IPS DF 4.7 (cell line): Measurements from ENCODE around the gene LGALSL.
"Not testable (repeated sequence)": the region's sequence is repeated elsewhere in the genome, so short reads cannot be mapped to it uniquely, and the experiment has no call there.

Experiments used
- DNase-seq: peaks from one replicate; pipeline ENCODE4 v3.0.0-alpha.2; 2013; ENCODE audit warnings: low spot score; ENCODE audit errors: extremely low read depth

LGALSL gene

DNA sequence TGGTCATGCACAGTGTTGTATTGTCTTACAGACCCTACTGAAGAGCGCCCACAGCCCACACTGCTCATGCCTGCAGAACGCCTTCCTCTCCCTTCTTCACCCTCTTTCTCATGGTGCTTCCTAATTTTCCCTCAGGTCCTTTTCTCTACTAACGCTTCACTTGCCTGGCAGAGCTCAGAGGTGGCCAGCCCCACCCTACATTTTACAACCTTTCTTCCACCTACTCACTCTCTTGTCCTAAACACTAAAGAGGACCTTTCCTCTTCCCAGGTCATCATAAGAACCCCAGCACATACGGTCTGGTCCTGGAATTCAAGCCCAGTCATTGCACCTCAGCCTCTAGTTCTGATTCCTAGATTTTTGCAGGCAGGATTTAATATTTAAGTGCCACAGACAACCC, 11.7 kb upstream of the LGALSL start:
- no peak for DNase-seq

DNA sequence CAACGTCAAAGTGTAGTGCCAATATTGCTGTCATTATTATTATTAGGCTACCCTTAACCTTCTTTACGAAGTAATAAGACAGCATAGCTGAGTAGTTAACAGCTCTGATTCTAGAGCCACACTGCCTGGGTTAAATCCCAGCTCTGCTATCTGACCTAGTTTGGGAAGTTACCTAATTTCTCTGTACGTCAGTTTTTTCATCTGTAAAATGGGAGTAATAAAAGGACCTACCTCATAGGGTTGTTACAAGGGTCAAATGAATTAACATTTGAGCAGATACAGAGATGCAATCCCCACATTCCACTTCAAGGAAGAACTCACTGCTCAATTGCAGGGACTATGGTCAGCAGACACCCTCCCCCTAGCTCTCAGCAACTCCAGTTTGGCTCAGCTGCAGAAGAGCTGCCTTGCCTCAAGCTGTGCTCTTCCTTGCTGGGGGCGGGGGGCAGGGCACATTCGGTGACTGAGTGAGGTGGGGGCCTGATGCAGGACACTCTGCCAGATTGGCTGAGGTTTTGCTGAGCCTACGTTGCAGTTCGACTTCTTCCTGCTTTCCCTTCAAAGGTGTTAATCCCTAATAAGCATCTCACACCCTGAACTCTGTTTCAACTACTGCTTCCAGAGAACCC, 11.0 kb upstream of the LGALSL start:
- DNase-seq = no peak

GRCh38 chr2:64445970-64446369, 8.0 kb upstream of the LGALSL start:
- DNase-seq = not testable (repeated sequence)

GRCh38 chr2:64447317-64448040, 6.5 kb upstream of the LGALSL start:
- no peak for DNase-seq

DNA sequence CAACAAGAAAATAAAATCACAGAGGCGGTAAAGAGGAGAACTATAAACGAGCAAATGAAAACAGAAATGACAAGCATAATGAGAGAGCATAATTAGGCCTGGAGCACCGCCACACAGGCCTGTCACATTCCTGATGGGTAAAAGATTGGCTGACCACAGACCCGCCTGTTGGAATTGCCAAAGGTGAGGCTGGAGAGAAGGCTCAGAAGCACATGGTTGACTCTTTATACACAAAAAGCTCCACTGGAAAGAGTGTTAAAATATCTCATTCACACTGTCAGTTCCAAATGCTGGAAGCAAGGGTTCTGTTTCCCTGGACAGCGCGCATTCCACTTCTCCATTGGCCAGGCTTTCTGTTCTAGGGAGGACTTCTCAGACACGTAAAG, 5.9 kb upstream of the LGALSL start:
- DNase-seq = no peak

DNA sequence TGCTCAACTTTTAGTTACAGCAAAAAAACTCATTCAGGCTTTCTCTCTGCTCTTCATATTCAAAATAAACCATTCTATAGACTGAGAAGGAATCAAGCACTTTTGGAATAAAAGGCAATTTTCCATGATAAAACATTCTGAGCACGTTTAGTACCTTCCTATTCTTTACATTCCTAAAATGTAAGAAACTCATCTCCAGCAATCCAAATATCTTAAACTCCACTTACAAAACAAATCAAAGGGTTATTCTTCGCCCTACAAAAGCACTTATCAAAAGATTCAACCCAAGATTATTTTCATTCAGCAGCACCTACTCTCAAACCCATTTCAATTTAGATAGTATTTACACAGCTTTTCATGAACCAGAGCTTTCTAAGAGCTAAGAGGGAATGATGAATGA, 2.9 kb upstream of the LGALSL start:
- no peak for DNase-seq

- no peak for DNase-seq
Observed at GRCh38 chr2:64454386-64455332, 697 bp downstream of the LGALSL start.

GRCh38 chr2:64455545-64455944, 1.6 kb downstream of the LGALSL start:
- DNase-seq = no peak

DNA sequence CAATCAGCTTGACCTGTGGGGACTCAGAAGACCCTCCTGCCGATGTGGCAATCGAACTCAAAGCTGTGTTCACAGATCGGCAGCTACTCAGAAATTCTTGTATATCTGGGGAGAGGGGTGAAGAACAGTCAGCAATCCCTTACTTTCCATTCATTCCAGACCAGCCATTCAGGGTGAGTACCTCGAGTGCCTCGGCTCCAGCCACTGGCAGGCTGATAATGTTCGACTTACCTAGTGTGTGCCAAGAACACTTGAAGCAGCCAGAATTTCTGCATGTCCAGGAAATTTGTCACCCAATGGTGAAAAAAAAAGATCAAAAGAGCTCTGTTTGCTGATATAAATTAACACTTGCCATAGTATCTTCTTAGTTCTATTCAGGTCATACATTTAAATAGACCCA, 2.3 kb downstream of the LGALSL start:
- no peak for DNase-seq

DNA sequence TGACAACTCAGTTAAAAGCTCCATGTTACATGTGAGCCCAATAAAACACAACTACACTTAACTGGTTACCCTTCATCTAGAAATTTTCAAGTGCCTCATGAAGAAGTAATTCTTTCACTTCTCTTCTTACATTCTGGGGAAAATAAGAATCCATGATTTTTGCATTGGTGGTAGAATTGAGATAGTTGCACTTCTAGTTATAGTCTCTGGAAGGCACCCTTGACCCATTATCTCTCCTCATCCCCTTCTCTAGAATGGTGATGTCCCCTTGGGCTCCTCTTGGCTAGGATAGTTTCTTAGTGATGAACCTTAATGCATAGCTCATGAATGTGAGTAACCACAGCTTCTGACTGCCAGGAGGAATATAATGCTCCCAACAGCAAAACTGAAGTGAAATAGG, 3.6 kb downstream of the LGALSL start:
- no peak for DNase-seq

DNA sequence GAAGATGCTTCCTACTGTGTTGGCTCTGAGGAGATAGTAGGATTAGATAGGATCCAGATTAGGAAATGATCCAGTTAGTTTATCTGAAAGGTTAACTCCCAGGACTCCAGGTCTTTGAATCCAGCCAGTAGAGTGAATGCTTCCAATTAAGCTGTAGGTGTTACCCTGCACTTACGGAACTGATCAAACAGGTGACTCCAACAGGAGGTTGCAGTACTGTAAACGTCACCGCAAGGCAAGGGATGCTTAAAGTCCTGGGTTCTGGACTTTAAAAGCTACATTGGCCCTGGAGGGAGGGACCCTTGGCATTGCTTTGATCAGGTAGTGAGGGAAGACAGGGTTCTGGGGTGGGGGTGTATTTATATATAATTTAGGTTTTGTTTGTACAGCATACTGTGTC, 5.6 kb downstream of the LGALSL start:
- DNase-seq = no peak

- DNase-seq = no peak
Observed at GRCh38 chr2:64460330-64460729, 6.4 kb downstream of the LGALSL start.

DNA sequence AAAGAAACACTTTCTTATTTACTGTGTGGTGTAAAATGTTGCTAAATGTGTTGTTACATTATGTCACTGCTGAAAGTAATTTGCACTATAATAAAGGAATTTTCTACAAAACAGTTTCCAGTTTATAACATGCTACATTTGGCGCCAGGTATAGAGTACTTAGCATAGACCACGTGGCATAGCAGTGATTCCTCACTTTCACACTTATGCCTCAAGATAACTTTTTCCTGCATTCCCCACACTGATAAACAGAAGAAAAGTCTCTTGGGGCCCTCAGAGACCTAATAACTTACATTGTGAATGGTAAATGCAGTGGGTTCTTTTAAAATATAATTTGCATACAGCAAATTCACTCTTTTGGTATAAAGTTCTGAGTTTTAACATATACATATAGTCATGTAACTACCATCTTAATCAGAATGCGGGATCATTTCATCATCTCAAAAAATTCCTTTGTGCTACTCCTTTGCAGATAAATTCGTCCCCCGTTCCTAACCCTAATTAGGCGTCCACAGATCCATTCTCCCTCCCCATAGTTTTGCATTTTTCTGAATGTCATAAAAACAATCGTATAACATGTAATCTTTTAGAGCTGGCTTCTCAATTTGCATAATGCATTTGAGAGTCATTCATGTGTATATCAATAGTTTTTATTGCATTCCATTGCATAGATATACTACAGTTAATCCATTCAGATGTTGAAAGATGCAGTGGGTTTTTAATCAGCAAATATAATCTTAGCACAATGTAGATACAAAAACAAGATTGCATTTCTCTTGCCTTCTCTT, 7.5 kb downstream of the LGALSL start:
- DNase-seq = no peak

- DNase-seq = no peak
Observed at GRCh38 chr2:64462171-64462570, 8.2 kb downstream of the LGALSL start.

GRCh38 chr2:64462940-64463700, 9.2 kb downstream of the LGALSL start:
- no peak for DNase-seq

- DNase-seq = no peak
Observed at GRCh38 chr2:64463781-64464180, 9.8 kb downstream of the LGALSL start.

- no peak for DNase-seq
Observed at GRCh38 chr2:64466478-64467085, 12.6 kb downstream of the LGALSL start.

GRCh38 chr2:64467096-64467843, 13.3 kb downstream of the LGALSL start:
- DNase-seq = no peak

- DNase-seq = no peak
Observed at GRCh38 chr2:64469261-64469660, 15.3 kb downstream of the LGALSL start.

DNA sequence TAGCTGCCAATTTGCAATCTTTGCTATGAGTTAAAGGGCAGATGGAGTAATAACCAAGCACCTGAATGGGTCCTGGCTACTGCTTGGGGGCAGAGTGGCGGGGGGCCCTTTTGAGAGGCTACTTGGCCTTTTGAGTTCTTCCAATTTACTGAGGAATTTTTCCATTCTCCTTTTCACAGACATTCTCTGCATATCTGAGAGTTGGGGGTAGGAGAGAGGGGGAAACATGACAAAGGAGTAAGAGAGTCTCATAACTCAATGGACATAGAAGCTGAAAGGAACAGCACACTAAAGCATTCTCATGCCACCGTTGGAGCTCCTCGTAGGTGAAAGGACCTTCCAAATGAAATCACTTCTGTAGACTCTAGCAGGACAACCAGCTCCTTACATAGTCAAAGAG, 16.1 kb downstream of the LGALSL start:
- DNase-seq = no peak
